Right forelimb (tissue), 1 donor: ENCODE measurements around the gene DMXL2.
"Not testable (repeated sequence)": the region's sequence is repeated elsewhere in the genome, so short reads cannot be mapped to it uniquely, and the experiment has no call there.

ENCODE experiments used
- DNase-seq: peaks from one replicate; pipeline ENCODE4 v3.0.0-alpha.2; 2018

DMXL2 gene

DNA sequence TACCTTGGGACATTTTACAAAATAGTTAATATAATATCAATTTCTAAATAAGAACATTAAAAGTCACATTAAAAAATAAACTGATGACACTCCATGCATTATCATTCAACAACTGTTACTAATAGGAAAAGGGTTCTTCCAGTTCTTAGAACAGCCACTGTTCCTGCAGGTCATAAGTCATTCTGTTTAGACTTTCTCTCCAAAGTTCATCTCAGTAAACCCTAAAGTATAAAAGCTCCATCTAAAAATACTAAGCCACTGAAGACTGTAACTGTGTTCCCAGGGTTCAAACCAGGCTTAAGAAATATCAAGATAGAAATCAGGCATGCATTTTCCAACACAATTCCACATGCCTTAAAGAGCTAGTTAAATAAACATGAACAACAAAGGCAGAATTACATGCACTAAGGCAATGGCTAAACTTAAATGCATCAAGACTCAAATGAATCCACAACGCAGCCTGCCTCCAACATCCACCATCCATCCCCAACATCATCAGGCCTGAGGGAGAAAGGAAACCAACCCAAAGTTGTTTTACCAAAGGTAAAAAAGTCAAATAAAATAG, 46.2 kb downstream of the DMXL2 start:
- no peak for DNase-seq

DNA sequence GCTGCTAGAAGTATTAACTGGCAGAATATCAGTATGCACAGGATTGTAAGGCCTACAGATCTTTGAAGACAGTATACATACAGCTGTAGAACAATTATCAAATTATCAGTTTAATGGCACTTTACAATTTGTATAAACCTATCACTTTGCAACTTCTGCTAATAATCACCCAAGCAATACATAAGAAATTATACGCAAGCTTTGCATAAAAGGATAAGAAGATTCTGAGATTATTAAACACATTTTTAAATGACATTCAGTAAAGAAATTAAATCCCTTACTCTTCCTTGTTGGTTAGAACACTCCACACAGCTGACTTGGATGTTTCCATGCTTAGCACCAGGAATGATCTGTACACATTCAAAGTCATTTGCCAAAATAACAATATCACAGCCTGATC, 46.8 kb downstream of the DMXL2 start:
- DNase-seq, result no peak

DNA sequence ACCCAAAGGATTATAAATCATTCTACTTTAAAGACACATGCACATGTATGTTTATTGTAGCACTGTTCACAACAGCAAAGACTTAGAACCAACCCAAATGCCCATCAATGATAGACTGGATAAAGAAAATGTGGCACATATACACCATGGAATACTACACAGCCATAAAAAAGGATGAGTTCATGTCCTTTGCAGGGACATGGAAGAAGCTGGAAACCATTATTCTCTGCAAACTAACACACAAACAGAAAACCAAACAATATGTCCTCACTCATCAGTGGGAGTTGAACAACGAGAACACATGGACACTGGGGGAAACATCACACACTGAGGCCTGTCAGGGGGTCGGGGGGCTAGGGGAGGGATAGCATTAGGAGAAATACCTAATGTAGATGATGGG, 49.2 kb downstream of the DMXL2 start:
- DNase-seq, result not testable (repeated sequence)

DNA sequence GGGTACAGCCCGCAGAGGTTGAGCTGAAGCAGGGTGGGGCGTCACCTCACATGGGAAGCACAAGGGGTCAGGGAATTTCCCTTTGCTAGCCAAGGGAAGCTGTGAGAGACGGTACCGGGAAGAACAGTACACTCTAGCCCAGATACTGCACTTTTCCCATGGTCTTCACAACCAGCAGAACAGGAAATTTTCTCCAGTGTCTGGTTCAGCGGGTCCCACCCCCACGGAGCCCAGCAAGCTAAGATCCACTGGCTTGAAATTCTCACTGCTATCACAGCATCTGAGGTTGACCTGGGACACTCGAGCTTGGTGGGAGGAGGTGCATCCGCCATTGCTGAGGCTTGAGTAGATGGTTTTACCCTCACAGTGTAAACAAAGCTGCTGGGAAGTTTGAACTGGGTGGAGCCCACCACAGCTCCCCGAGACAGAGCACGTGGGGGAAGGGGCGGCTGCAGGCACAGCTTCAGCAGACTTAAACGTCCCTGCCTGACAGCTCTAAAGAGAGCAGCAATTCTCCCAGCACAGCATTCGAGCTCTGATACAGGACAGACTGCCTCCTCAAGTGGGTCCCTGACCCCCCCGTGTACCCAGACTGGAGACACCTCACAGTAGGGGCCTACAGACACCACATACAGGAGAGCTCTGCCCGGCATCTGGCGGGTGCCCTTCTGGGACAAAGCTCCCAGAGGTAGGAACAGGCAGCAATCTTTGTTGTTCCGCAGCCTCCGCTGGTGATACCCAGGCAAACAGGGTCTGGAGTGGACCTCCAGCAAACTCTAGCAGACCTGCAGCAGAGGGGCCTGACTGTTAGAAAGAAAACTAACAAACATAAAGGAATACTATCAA, 53.4 kb downstream of the DMXL2 start:
- not testable (repeated sequence) for DNase-seq

DNA sequence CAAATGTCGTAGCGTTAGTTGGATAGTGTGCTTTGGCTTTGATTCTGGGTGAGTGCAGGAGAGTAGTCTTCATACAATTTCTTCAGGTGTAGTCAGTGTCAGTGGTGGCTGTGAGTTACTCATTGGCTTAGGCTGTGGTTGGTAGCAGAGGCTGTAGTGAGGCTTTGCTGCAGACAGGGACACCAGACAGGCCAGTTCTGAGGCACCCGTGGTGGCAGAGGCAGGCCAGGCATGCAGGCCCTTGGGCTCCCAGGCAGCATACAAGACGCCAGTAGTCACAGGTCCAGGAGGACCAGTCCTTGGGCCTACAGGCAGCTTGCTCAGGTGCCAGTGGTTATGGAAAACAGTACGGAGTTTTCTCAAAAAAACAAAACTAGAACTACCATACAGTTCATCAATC, 61.3 kb downstream of the DMXL2 start:
- no peak for DNase-seq

DNA sequence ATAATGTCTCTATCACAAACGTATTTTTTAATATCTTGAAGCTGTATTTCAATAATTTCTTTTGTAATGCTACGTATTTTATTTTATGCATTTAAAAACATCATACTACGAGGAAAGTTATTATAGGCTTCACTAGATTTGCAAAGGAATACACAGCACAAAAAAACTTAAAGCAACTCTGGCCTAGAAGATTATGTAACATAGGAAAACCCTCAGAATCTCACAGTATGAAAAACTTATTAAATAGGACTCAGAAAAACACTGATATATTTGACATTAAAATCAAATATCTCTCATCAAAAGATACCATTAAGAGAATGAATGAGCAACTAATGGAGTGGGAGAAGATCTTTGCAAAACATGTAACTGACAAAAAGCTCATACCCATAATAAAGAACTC, 63.7 kb downstream of the DMXL2 start:
- no peak for DNase-seq

DNA sequence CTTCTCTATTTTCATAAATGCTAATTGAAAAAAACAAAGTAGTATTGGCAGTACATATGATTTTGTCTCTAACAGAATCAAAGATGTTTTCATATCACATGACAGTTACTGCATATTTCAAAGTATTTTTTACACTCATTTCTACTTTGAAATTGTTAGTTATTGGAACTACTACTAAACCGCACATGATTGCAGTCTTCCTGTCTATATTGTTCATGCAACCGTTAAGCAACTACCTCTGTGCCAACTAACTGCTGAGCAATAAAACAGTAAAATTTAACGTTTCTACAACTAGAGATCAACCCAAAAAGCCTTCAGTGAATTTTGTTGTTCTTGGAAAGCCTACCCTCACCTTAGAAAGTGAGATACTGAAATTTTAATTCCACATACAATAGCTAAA, 64.2 kb downstream of the DMXL2 start:
- no peak for DNase-seq

DNA sequence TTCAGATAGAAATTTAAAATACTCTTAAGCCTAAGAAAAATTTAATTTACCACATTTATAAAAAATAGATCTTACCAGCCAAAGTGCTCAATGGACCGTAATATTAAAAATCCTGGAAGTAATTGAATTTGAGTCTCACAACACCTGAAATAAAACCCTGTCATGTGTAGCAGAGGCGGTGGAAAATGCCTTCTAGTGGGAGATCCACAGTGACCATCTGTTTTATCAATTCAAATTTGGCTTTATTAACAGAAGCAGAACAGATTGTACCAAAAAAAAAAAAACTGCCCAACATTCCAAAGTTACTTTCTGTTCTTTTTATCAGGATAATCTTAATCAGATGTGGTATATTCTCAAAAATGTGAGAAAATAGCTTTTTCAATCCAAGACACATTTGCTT, 71.7 kb downstream of the DMXL2 start:
- no peak for DNase-seq

DNA sequence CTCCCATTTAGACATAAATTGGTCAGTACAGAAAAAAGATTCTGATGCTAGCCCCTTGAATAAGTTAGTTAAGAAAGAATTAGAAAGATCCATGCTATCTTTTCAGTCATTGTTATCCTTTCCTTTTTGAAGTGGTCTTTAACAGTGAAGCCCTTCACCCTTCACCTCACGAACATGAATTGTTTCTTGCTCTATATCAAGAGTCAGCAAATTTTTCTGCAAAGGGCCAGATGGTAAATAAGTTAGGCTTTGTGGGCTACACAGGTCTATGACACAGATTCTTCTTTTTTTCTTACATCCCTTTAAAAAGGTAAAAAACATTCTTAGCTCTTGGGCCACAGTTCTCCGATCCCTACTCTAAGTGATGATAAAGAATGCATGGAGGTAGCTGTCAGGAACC, 74.9 kb downstream of the DMXL2 start:
- DNase-seq, result no peak

DNA sequence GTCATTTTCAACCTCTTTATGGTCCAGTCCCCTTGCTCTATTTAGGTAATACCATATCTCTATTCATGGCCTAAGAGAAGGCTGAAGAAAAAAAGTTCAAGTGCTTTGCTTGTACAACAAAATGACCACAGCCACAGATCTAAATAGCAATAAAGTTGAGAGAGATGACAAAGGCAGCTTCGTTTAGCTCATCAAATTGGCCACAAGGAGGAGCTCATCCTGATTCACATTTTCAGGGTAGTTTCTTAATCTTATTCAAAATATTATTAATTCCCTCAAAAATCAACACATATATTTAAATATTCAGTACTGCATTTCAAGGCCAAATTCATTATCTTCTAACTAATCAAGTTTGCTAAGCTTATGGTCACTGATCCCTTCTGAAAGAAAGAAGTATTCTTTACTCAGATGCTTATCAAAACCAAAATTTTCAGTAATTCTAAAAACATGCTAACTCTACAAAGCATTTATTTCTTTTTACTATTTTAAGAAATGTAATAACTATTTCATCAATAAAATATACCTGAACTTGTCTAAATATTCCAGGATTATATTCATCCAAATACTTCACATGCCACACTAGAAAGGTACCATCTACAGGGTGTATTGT, 85.5 kb downstream of the DMXL2 start:
- DNase-seq, result no peak

DNA sequence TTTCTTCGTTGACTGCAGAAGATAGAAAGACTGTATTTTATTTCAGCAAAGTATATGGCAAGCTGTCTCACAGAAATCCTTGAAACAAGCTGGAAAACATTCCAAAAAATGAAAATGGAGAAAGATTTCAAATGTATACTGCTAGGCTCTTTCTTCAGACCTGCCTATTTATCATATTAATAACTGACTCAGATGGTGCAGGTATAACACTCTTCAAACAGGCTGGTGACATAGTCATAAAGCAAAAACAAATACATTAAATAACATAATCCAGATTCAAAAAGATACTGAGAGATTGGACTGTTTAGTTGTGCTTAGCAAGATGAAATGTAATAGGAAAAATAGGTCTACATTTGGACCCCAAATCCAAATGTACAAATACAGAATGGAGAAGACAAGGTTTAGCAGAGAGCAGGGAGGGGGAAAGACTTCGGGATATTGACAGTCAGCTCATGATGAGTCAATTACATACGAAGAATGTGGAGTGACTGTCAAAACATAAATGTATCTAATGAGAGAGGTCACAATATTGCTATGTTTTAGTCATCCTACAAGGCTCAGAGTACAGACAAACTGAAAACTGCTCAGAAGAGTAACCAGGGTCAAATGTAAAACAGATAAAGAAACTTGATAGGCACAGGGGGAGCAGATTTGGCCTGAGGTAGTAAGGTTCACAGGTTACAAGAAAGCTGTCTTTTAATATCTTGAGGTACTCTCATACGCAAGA, 88.7 kb downstream of the DMXL2 start:
- no peak for DNase-seq

DNA sequence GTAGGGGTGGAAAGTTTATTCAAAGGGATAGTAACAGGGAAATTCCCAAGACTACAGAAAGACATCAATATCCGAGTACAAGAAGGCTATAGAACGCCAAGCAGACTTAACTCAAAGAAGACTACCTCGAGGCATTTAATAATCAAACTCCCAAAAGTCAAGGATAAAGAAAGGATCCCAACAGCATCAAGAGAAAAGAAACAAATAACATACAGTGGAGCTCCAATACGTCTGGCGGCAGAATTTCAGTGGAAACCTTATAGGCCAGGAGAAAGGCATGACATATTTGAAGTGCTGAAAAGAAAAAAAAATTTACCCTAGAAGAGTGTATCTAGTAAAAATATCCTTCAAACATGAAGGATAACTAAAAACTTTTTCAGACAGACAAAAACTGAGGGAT, 95.6 kb downstream of the DMXL2 start:
- DNase-seq, result no peak

DNA sequence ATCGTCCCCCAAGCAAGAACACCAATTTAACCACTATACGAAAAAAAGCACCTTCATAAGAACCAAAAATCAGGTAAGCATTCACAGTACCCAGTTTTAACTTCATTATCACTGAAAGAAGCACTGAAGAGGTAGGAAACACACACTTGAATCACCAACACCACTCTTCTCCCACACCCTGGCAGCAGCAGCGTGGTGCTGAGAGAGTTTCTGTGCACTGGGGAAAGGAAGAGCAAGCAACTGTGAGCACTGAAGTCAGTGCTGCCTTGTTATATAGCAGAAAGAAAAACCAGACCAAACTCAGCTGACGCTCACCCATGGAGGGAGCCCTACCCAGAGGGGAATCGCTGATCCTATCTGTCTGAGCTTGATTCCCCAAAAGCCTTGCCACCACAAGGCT, 98.2 kb downstream of the DMXL2 start:
- no peak for DNase-seq

DNA sequence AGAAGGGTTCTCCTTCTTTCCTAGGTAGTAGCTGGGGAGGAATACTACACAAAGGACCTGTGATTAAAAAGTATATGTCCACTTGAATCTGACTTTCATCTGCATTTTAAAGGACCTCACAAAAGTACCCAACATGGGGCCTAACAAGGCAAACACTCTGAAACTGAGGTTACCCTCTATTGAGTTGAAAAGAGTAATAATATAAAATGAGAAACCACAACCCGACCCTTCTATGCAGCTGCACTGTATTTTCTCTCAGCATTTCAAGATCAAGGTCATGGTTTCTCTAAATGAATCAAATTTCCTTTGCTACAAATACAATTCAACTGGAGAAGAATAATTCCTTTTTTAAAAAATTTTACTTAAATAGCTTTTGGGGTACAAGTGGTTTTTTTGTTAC, 106.3 kb downstream of the DMXL2 start:
- no peak for DNase-seq

DNA sequence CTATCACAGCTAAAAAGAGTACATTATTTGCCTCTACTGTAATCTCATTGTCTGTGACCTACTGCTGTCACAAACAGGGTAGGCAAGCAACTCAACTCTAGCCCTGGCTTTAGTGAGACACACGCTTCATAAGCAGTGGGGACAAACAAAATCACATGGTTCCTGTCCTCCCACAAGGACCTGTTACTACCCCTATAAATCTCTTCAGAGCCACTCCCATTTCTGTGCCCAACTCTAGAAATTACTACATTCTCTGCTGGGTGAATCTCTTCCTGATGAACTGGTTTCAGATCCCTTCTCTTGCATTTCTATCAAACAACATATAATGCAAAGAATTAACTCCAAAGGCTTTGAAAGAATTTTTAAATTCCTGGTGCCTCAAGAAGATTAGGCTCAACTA, 117.3 kb downstream of the DMXL2 start:
- DNase-seq, result no peak

DNA sequence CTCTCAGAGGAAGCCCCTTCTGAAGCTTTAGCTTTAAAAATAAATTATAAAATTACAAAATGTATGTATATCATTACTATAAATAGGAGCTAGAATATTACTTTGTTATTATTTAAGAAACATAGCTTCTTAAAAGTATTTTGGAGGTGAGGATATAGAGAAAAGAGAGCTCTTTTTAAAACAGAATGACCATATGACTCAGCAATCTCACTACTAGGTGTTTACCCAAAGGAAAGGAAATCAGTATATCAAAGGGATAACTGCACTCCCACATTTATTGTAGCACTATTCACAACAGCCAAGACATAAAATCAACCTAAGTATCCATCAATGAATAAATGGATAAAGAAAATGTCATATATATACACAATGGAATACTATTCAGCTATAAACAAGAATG, 119.6 kb downstream of the DMXL2 start:
- DNase-seq, result no peak

DNA sequence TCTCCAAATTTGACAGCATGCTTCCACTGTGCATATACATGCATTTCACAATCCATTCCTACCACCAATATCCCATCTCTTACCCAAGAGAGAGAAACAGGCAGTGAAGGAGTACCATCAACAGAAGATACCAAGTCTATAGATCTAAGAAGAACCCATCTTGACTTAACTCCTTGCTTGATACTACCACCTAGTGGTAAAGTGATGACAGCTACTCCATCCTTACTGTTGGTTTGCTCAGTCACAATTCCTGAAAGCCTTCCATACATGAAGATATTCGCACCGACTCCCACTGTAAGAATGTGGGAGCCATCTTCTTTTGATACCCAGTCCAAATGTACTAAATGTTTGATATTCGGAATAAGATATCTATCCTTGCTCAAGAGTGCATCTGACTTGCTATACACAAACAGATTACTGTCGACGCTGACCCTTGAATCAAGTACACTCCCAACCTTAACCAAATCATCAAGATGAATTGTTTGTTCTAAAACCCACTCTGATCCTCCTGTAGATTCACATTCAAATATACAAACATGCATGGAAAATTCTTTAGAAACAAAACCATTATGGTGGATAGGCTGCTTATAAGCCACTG, 123.1 kb downstream of the DMXL2 start:
- DNase-seq, result no peak

DNA sequence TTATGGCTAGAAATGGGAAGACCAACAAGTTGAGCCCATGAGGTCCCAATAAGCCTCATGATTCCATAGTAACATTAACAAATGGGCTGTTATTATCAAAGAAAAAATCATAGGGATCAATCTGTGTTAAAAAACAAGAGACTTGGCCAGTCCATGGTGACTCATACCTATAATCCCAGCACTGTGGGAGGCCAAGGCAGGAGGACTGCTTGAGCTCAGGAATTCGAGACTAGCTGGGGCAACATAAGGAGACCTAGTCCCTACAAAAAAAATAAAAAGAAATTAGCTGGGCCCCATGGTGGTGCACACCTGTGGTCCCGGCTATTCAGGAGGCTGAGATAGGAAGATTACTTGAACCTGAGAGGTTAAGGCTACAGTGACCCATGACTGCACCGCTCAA, 124.8 kb downstream of the DMXL2 start:
- DNase-seq, result no peak

DNA sequence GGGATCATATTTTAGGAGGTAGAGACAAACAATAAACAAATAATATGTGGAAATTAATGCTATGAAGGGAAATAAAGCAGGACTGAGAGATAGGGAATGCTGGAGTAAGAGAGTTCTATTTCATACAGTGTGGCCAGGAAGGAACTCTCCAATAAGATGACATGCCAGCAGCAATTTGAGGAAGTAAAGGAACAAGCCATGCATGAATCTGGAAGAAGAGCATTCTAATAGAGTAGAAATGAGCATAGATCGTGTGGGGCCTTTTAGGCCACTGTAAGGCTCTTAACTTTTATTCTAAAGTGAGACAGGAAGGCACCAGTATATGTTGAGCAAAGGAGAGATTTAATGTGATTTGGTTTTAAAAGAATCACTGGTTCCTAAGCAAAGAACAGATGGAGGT, 126.3 kb downstream of the DMXL2 start:
- no peak for DNase-seq

DNA sequence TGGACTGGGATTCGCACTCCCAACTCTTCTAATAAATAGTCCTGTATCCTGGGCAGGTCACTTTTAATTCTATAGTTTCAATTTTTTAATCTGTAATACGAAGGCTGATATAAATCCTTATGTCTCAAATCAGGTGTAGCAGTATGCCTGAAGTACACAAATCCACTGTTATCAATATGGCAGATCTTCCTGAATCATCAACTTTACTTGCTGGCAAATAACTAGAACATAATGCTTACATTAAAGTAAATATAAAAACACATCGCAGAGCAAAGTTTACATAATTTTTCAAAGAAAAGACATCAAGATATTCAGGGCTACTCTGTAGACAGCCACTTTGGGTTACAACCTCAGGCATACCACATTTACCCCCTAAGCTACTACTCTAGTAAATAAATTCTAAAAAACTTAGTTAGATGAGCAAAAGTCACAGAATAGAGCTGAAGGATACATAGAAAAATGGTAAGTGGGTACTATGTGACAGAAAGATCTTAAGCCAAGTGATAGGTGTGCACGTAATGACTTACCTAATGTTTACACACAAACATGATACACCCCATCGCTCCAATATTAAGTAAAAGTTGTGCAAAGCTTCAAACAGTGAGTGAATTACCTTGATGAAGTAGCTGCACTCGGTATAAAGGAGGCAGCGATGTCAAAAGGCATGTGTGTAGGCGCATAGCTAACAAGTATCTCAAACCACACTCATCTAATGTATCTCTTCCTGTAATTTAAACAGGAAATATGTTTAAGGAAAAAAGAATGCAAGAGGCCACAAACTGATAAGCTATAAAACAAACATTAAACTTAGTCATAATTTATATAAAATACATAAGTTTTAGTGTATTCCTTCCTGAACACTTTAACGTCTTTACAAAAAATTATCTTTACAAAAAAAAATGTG, 127.9 kb downstream of the DMXL2 start:
- DNase-seq, result no peak

DNA sequence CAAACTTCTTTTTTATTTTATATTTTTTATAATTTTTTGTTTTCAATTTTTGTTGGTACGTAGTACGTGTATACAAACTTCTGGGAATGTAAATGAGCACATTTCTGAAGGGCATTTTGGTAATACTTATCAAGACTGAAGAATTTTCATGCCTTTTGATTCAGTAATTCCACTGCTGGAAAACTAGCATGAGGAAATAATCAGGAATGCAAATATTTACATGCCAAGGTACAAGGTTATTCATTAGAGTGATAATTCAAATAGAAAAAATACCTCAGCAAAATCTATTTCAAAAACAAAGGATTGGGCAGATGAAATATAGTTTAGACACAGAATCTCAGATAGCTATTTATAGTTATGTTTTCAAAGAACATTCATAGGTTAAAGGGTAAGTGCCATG, 128.7 kb downstream of the DMXL2 start:
- DNase-seq, result no peak

DNA sequence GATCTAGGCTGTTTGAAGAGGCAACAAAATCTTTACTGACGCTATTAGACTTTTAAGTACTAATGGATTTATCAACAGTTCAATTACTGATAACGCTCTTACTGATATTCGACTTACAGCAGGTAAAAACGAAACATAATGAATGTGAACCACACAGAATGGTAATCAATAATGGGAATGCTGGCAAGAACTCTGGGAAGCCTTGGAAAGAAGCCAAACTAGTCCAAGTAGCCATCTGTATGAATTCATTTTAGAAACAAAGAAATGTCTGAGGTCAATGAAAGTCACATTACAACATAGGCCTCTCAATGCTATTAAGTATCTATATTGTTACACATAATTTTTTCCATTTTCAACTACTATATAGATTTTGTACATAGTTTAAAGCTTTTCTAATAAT, 130.0 kb downstream of the DMXL2 start:
- no peak for DNase-seq
